ENCODE measurements around the gene CTNNA2.

GRCh38 chr2:80610108-80610507 is 1097.3 kb downstream of the CTNNA2 start:
- no peak for TF ChIP-seq EZH2 (IDR thresholded peaks at IDR 0.05; ENCODE audit: borderline replicate concordance, low read length)
- TF ChIP-seq, protein P1, sequence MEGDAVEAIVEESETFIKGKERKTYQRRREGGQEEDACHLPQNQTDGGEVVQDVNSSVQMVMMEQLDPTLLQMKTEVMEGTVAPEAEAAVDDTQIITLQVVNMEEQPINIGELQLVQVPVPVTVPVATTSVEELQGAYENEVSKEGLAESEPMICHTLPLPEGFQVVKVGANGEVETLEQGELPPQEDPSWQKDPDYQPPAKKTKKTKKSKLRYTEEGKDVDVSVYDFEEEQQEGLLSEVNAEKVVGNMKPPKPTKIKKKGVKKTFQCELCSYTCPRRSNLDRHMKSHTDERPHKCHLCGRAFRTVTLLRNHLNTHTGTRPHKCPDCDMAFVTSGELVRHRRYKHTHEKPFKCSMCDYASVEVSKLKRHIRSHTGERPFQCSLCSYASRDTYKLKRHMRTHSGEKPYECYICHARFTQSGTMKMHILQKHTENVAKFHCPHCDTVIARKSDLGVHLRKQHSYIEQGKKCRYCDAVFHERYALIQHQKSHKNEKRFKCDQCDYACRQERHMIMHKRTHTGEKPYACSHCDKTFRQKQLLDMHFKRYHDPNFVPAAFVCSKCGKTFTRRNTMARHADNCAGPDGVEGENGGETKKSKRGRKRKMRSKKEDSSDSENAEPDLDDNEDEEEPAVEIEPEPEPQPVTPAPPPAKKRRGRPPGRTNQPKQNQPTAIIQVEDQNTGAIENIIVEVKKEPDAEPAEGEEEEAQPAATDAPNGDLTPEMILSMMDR (conservative IDR thresholded peaks at IDR 0.05 in 1 of 2, IDR thresholded peaks at IDR 0.05 in 1 of 2; ENCODE audit: extremely low read depth in 1 of 2, insufficient read depth in 1 of 2, low read depth in 1 of 2, low read length in 2 of 2), result no peak

All from mammary epithelial cell (primary cell).